Body of pancreas (tissue), 4 donors: ENCODE measurements around the gene NUDT3. TPM values are rescaled to one million over a fixed set of nuclear protein-coding genes. Genes with fewer than 3 reads are reported as not detected.
"Not testable (repeated sequence)": the region's sequence is repeated elsewhere in the genome, so short reads cannot be mapped to it uniquely, and the experiment has no call there.

ENCODE experiments used
- ATAC-seq: fragments of 150-250 bp; one replicate; pipeline ENCODE4 v1.9.1; 2016
- DNase-seq, 4 donors: peaks; one replicate each; pipeline ENCODE4 v3.0.0-alpha.2; 2019
- H3K27ac ChIP-seq, 4 donors: fragments of 200-600 bp; sonication (generic); 1 replicate in 3 of 4; 2 replicates in 1 of 4; pipeline versions ENCODE4 v1.5.1 to v1.6.1; 2016 to 2019; ENCODE audit warnings: mild to moderate bottlenecking in 1 of 4, mixed read lengths in 1 of 4, moderate library complexity in 1 of 4
- H3K27me3 ChIP-seq, 2 donors: fragments of 200-600 bp; sonication (generic); one replicate each; pipeline ENCODE4 v1.6.0; 2016; ENCODE audit warnings: mild to moderate bottlenecking in 1 of 2
- H3K36me3 ChIP-seq, 2 donors: fragments of 200-600 bp; sonication (generic); replicated peaks in 1 of 2; 2 replicates each; pipeline ENCODE4 v1.5.1; 2016; ENCODE audit warnings: low read depth in 2 of 2; ENCODE audit not compliant: insufficient read depth in 1 of 2
- H3K4me1 ChIP-seq: fragments of 200-600 bp; sonication (generic); one replicate; pipeline ENCODE4 v1.6.0; 2016
- H3K4me3 ChIP-seq, 2 donors: fragments of 200-600 bp; sonication (generic); 1 replicate in 1 of 2; 2 replicates in 1 of 2; pipeline ENCODE4 v1.5.1; 2016 to 2019
- H3K9me3 ChIP-seq, 3 donors: fragments of 200-600 bp; sonication (generic); 1 replicate in 2 of 3; 2 replicates in 1 of 3; pipeline ENCODE4 v1.5.1; 2016
- CTCF ChIP-seq, 7 experiments: fragments of 450-650 bp in 4 of 7; fragments of 200-600 bp in 3 of 7; sonication (generic) in 3 of 7; IDR thresholded peaks; one replicate each; pipeline ENCODE4 v1.5.1; 2016 to 2019; ENCODE audit warnings: antibody characterized with exemption in 7 of 7
- POLR2A ChIP-seq, 3 donors: fragments of 450-650 bp; IDR thresholded peaks; one replicate each; pipeline ENCODE4 v1.6.1; 2016; ENCODE audit warnings: antibody characterized with exemption in 3 of 3, mild to moderate bottlenecking in 2 of 3
- WGBS, 2 donors: methylation state at CpG; one replicate each; pipeline ENCODE4 v1.1.5; 2017; 5-methylcytosine and 5-hydroxymethylcytosine counted together
- intact Hi-C: fragments of 100-400 bp; cut with DNase I; formaldehyde crosslinking; loops from one replicate; pipeline ENCODE4 v1.15.1; 2023
- total RNA-seq, 2 donors: library from RNA; depleted of rRNA; stranded (reverse); fragments of >200 nt; gene quantifications; one replicate each; pipeline ENCODE4 v1.1.0, GENCODE V29; 2016

NUDT3 gene
- total RNA-seq, 2 donors from 2014 or later: 14.2 to 22.1 TPM

GRCh38 chr6:34324738-34325444, 67.6 kb downstream of the NUDT3 start:
- Histone ChIP-seq H3K36me3 (no peaks in the 10 kb centered on the region), H3K27me3 (no peaks in the 10 kb centered on the region), H3K4me3 (no peak overlapping the region), H3K27ac (no peak overlapping the region), H3K4me1 (no peaks in the 10 kb centered on the region), H3K9me3 (no peaks in the 10 kb centered on the region)
- intact Hi-C loops: no loop called here
- WGBS, 2 donors: 85 to 91% methylated on average over 8 of the region's 8 CpGs
- ATAC-seq (no peak), DNase-seq (peak in 1 of 4 donors; percentile 14)
- no peak for TF ChIP-seq CTCF (IDR thresholded peaks at IDR 0.05)

- H3K9me3 ChIP-seq, H3K27ac ChIP-seq, intact Hi-C loops, ATAC-seq, DNase-seq, H3K36me3 ChIP-seq, H3K4me1 ChIP-seq, H3K27me3 ChIP-seq, H3K4me3 ChIP-seq: not testable (repeated sequence)
- 83 to 96% methylated on average over 2 of the region's 2 CpGs for WGBS, 2 donors
These were observed 68.2 kb downstream of the NUDT3 start for GRCh38 chr6:34324221-34324620.

- Histone ChIP-seq H3K27me3 (no peaks in the 10 kb centered on the region), H3K4me3 (no peak overlapping the region), H3K9me3 (no peaks in the 10 kb centered on the region), H3K27ac (no peak overlapping the region), H3K4me1 (peaks cover 13% of the 10 kb centered on the region), H3K36me3 (no peaks in the 10 kb centered on the region)
- intact Hi-C loops: no loop called here
- 95 to 99% methylated on average over 6 of the region's 6 CpGs for WGBS, 2 donors
- ATAC-seq (no peak), DNase-seq (no peak)
- TF ChIP-seq POLR2A (IDR thresholded peaks at IDR 0.05) (no peak), CTCF (IDR thresholded peaks at IDR 0.05) (no peak)
These were observed 69.2 kb downstream of the NUDT3 start for GRCh38 chr6:34323300-34323699.

GRCh38 chr6:34322732-34323131, 69.7 kb downstream of the NUDT3 start:
- no peaks in the 10 kb centered on the region for H3K36me3 ChIP-seq
- WGBS, 2 donors: 88 to 89% methylated on average over 1 of the region's 1 CpG
- intact Hi-C loops: no loop called here
- peaks cover 18% of the 10 kb centered on the region for H3K4me1 ChIP-seq
- no peaks in the 10 kb centered on the region for H3K27me3 ChIP-seq
- no peak overlapping the region for H3K27ac ChIP-seq
- DNase-seq (no peak), ATAC-seq (no peak)
- no peak for TF ChIP-seq CTCF (IDR thresholded peaks at IDR 0.05)
- TF ChIP-seq POLR2A (IDR thresholded peaks at IDR 0.05): no peak
- H3K4me3 ChIP-seq: no peak overlapping the region
- no peaks in the 10 kb centered on the region for H3K9me3 ChIP-seq

- 83 to 86% methylated on average over 5 of the region's 5 CpGs for WGBS, 2 donors
These were observed 70.6 kb downstream of the NUDT3 start for GRCh38 chr6:34321821-34322220.

More at GRCh38 chr6:34321821-34322220, 70.6 kb downstream of the NUDT3 start:
- H3K4me1 ChIP-seq: peaks cover 18% of the 10 kb centered on the region
- TF ChIP-seq POLR2A (IDR thresholded peaks at IDR 0.05) (no peak), CTCF (IDR thresholded peaks at IDR 0.05) (no peak)
- ATAC-seq (no peak), DNase-seq (no peak)
- no peaks in the 10 kb centered on the region for H3K9me3 ChIP-seq
- intact Hi-C loops: no loop called here
- H3K27ac ChIP-seq: no peak overlapping the region
- H3K36me3 ChIP-seq: no peaks in the 10 kb centered on the region
- no peak overlapping the region for H3K4me3 ChIP-seq
- H3K27me3 ChIP-seq: no peaks in the 10 kb centered on the region
